HG03139 (cell line): ENCODE data around the gene ACSF3.

ENCODE experiments used
- ATAC-seq: cut with Tn5 transposase; IDR thresholded peaks from one replicate; pipeline ENCODE4 v1.9.1; 2021; ENCODE audit not compliant: unreplicated experiment

ACSF3 gene

GRCh38 chr16:89094252-89094879 lies 714 bp downstream of the ACSF3 start:
- no peak for ATAC-seq

- no peak for ATAC-seq
Measured at GRCh38 chr16:89094880-89095258, 1.2 kb downstream of the ACSF3 start.

GRCh38 chr16:89095491-89095951 lies 1.9 kb downstream of the ACSF3 start:
- ATAC-seq: no peak

- ATAC-seq: no peak
Measured at GRCh38 chr16:89096042-89096717, 2.5 kb downstream of the ACSF3 start.

GRCh38 chr16:89096768-89097391 lies 3.2 kb downstream of the ACSF3 start:
- ATAC-seq: no peak

- ATAC-seq: no peak
Measured at GRCh38 chr16:89097392-89097772, 3.7 kb downstream of the ACSF3 start.

- ATAC-seq: no peak
Measured at GRCh38 chr16:89098767-89099430, 5.2 kb downstream of the ACSF3 start.

GRCh38 chr16:89099905-89100304 lies 6.3 kb downstream of the ACSF3 start:
- ATAC-seq: no peak

GRCh38 chr16:89100601-89101302 lies 7.1 kb downstream of the ACSF3 start:
- no peak for ATAC-seq

GRCh38 chr16:89101303-89102040 lies 7.8 kb downstream of the ACSF3 start:
- ATAC-seq: no peak

- ATAC-seq: no peak
Measured at GRCh38 chr16:89102041-89102471, 8.4 kb downstream of the ACSF3 start.

- no peak for ATAC-seq
Measured at GRCh38 chr16:89102481-89103073, 8.9 kb downstream of the ACSF3 start.

- no peak for ATAC-seq
Measured at GRCh38 chr16:89103156-89103555, 9.5 kb downstream of the ACSF3 start.

GRCh38 chr16:89103781-89104180 lies 10.1 kb downstream of the ACSF3 start:
- no peak for ATAC-seq

GRCh38 chr16:89104303-89104702 lies 10.7 kb downstream of the ACSF3 start:
- ATAC-seq: no peak

GRCh38 chr16:89104930-89105571 lies 11.4 kb downstream of the ACSF3 start:
- no peak for ATAC-seq

GRCh38 chr16:89105599-89106151 lies 12.0 kb downstream of the ACSF3 start:
- no peak for ATAC-seq

- ATAC-seq: no peak
Measured at GRCh38 chr16:89106533-89107202, 13.0 kb downstream of the ACSF3 start.

GRCh38 chr16:89107203-89107582 lies 13.5 kb downstream of the ACSF3 start:
- ATAC-seq: no peak
